Upper lobe of right lung (tissue), 1 donor: ENCODE measurements around the gene GRIN1. TPM values are rescaled to one million over a fixed set of nuclear protein-coding genes. Genes with fewer than 3 reads are reported as not detected.

Experiments used
- ATAC-seq: fragments of 200-7000 bp; cut with Tn5 transposase; one replicate; pipeline ENCODE4 v1.9.1; 2020; ENCODE audit warnings: mild to moderate bottlenecking, moderate library complexity
- DNase-seq: peaks from one replicate; pipeline ENCODE4 v3.0.0-alpha.2; 2020
- H3K27ac ChIP-seq: fragments of 200-600 bp; one replicate; pipeline ENCODE4 v1.8.0; 2022
- H3K27me3 ChIP-seq: fragments of 200-600 bp; one replicate; pipeline ENCODE4 v1.8.0; 2022; ENCODE audit warnings: mild to moderate bottlenecking
- H3K36me3 ChIP-seq: fragments of 200-600 bp; one replicate; pipeline ENCODE4 v1.8.0; 2022
- H3K4me1 ChIP-seq: fragments of 200-600 bp; one replicate; pipeline ENCODE4 v1.8.0; 2022
- H3K4me3 ChIP-seq: fragments of 200-600 bp; one replicate; pipeline ENCODE4 v1.8.0; 2022; ENCODE audit warnings: mild to moderate bottlenecking
- H3K9me3 ChIP-seq: fragments of 200-600 bp; one replicate; pipeline ENCODE4 v1.8.0; 2022
- intact Hi-C: fragments of 100-400 bp; cut with DNase I; formaldehyde crosslinking; loops from one replicate; pipeline ENCODE4 v1.11.0; 2022
- total RNA-seq: library from RNA; stranded (reverse); fragmentation: NEBNext Ultra II Directional; extraction: Animal tissue kit (Norgen Biotek cat#: 25700); gene quantifications from one replicate; pipeline ENCODE4 v1.2.1, GENCODE V29; 2021
- TF ChIP-seq, protein P1 (sequence below): fragments of 200-600 bp; IDR thresholded peaks from one replicate; pipeline ENCODE4 v1.8.0; 2022; ENCODE audit warnings: antibody characterized with exemption
- donor health status: DM: no; HTN: yes; CAD: no; lungs with severe emphysema.

GRIN1 gene
- total RNA-seq, 1 donor from 2014 or later, result 0.64 TPM

DNA sequence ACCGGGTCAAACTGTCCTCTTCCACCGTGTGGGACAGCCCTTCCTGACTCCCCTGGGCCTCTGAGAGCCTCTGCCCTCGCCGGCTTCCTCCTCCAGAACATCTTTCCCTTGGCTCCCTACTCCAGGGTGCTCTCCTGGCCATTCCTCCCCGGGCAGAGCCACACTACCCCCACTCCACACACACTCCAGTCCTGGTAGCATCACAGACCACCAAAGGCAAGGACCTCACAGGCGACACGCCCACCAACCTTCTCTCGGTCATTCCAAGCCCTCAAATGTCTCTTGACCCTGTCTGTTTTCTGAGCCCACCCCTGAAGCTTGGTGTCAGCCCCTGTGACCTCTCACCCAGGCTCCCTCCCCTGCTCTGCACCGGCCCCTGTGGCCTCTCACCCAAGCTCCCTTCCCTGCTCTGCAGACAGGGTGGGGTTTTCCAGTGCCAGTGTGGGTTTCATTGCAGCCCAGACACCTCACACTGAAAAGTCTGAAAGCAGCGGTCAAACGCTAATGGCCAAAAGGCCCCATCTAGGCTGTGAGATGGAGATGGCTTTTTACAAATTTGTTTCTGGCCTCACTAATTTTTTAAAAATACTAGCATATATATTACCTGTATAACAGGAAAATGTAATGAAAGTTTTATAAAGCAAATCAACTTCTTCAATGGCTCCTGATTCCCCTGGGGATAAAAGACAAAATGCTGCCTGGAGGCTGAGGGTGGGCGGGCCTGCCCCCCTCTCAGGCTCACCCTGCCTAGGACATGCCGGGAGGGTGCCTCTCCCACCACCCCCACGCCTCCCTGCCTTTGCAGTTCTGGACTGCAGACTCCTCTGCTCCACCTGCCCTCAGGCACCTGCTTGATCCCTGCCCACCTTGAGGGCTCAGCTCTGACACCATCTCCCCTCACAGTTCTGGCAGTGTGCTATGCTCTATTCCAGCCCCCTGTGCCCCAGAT is 20.4 kb downstream of the GRIN1 start:
- DNase-seq (no peak), ATAC-seq (no peak)
- H3K27ac ChIP-seq, result no peak overlapping the region
- peaks cover 90% of the 10 kb centered on the region for H3K27me3 ChIP-seq
- no peak overlapping the region for H3K4me3 ChIP-seq
- H3K4me1 ChIP-seq, result peaks cover 25% of the 10 kb centered on the region
- H3K9me3 ChIP-seq, result no peaks in the 10 kb centered on the region
- intact Hi-C loops, result no loop called here
- H3K36me3 ChIP-seq, result no peaks in the 10 kb centered on the region
- TF ChIP-seq, protein P1, sequence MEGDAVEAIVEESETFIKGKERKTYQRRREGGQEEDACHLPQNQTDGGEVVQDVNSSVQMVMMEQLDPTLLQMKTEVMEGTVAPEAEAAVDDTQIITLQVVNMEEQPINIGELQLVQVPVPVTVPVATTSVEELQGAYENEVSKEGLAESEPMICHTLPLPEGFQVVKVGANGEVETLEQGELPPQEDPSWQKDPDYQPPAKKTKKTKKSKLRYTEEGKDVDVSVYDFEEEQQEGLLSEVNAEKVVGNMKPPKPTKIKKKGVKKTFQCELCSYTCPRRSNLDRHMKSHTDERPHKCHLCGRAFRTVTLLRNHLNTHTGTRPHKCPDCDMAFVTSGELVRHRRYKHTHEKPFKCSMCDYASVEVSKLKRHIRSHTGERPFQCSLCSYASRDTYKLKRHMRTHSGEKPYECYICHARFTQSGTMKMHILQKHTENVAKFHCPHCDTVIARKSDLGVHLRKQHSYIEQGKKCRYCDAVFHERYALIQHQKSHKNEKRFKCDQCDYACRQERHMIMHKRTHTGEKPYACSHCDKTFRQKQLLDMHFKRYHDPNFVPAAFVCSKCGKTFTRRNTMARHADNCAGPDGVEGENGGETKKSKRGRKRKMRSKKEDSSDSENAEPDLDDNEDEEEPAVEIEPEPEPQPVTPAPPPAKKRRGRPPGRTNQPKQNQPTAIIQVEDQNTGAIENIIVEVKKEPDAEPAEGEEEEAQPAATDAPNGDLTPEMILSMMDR, result no peak

- Histone ChIP-seq H3K4me1 (peaks cover 25% of the 10 kb centered on the region), H3K36me3 (no peaks in the 10 kb centered on the region), H3K27ac (no peak overlapping the region), H3K9me3 (no peaks in the 10 kb centered on the region), H3K27me3 (peaks cover 97% of the 10 kb centered on the region), H3K4me3 (no peak overlapping the region)
- TF ChIP-seq, protein P1, result no peak
- ATAC-seq, result no peak
- no peak for DNase-seq
- intact Hi-C loops, result no loop called here
Measured at GRCh38 chr9:137160054-137160425, 21.1 kb downstream of the GRIN1 start.

GRCh38 chr9:137160716-137161557 is 22.0 kb downstream of the GRIN1 start:
- Histone ChIP-seq H3K27ac (no peak overlapping the region), H3K4me1 (peaks cover 25% of the 10 kb centered on the region), H3K9me3 (no peaks in the 10 kb centered on the region), H3K4me3 (no peak overlapping the region), H3K27me3 (peaks cover 97% of the 10 kb centered on the region), H3K36me3 (no peaks in the 10 kb centered on the region)
- ATAC-seq (no peak), DNase-seq (no peak)
- intact Hi-C loops, result no loop called here
- TF ChIP-seq, protein P1, result no peak

GRCh38 chr9:137161558-137162486 is 22.9 kb downstream of the GRIN1 start:
- intact Hi-C loops, result no loop called here
- Histone ChIP-seq H3K4me3 (no peak overlapping the region), H3K27ac (no peak overlapping the region), H3K4me1 (peaks cover 25% of the 10 kb centered on the region), H3K36me3 (no peaks in the 10 kb centered on the region), H3K9me3 (no peaks in the 10 kb centered on the region), H3K27me3 (peaks cover 97% of the 10 kb centered on the region)
- ATAC-seq, result no peak
- no peak for DNase-seq
- TF ChIP-seq, protein P1, result no peak
